Measurements from ENCODE around the gene AIRE. TPM values are rescaled to one million over a fixed set of nuclear protein-coding genes. Genes with fewer than 3 reads are reported as not detected.

AIRE gene
- total RNA-seq, 2 donors from 2014 or later = not detected

Other genes starting within 250 kb of the AIRE start
- 10 to 100 TPM; 38.6 to 51.6 TPM for gene PWP2, start 178.5 kb upstream of the AIRE start, total RNA-seq
- 10 to 100 TPM; 35.3 to 76.8 TPM for gene GATD3, start 152.2 kb upstream of the AIRE start, total RNA-seq
- gene ICOSLG, start 44.9 kb upstream of the AIRE start, total RNA-seq = 1 to 10 TPM; 2.1 to 4.1 TPM
- gene DNMT3L, start 24.0 kb upstream of the AIRE start, total RNA-seq = not detected
- 100 to 1,000 TPM in 1 of 2 donors, 10 to 100 TPM in 1; 88.8 to 223 TPM for gene PFKL, start 14.2 kb downstream of the AIRE start, total RNA-seq
- 10 to 100 TPM; 16.5 to 17.3 TPM for gene CFAP410, start 53.5 kb downstream of the AIRE start, total RNA-seq
- gene TRPM2, start 67.7 kb downstream of the AIRE start, total RNA-seq = 10 to 100 TPM in 1 of 2 donors, 1 to 10 TPM in 1; 8.5 to 16.3 TPM
- 1 to 10 TPM; 4.8 to 5.6 TPM for gene LRRC3, start 169.6 kb downstream of the AIRE start, total RNA-seq